ENCODE measurements around the gene XPA.
"Not testable (repeated sequence)": the region's sequence is repeated elsewhere in the genome, so short reads cannot be mapped to it uniquely, and the experiment has no call there.

The XPA gene

GRCh38 chr9:97703437-97704344 lies 6.6 kb upstream of the XPA start:
- DNase-seq: no peak

- DNase-seq: not testable (repeated sequence)
Observed at GRCh38 chr9:97699824-97700223, 2.7 kb upstream of the XPA start.

- not testable (repeated sequence) for DNase-seq
Observed at GRCh38 chr9:97699281-97699680, 2.1 kb upstream of the XPA start.

GRCh38 chr9:97698865-97699264 lies 1.7 kb upstream of the XPA start:
- DNase-seq: no peak

- no peak for DNase-seq
Observed at GRCh38 chr9:97697837-97698236, 697 bp upstream of the XPA start.

GRCh38 chr9:97695995-97696802 lies 941 bp downstream of the XPA start:
- DNase-seq: no peak

GRCh38 chr9:97695390-97695789 lies 1.8 kb downstream of the XPA start:
- DNase-seq: no peak

GRCh38 chr9:97694769-97695168 lies 2.4 kb downstream of the XPA start:
- DNase-seq: no peak

- no peak for DNase-seq
Observed at GRCh38 chr9:97689401-97690180, 7.5 kb downstream of the XPA start.

- no peak for DNase-seq
Observed at GRCh38 chr9:97688654-97689053, 8.5 kb downstream of the XPA start.

- DNase-seq: no peak
Observed at GRCh38 chr9:97682242-97682641, 14.9 kb downstream of the XPA start.

GRCh38 chr9:97675655-97676054 lies 21.5 kb downstream of the XPA start:
- DNase-seq: no peak

GRCh38 chr9:97673922-97674321 lies 23.2 kb downstream of the XPA start:
- no peak for DNase-seq

GRCh38 chr9:97672403-97672802 lies 24.7 kb downstream of the XPA start:
- no peak for DNase-seq

GRCh38 chr9:97670586-97670985 lies 26.6 kb downstream of the XPA start:
- no peak for DNase-seq

- no peak for DNase-seq
Observed at GRCh38 chr9:97668485-97668884, 28.7 kb downstream of the XPA start.

- no peak for DNase-seq
Observed at GRCh38 chr9:97666907-97667686, 30.0 kb downstream of the XPA start.

GRCh38 chr9:97665742-97666141 lies 31.4 kb downstream of the XPA start:
- DNase-seq: no peak

GRCh38 chr9:97660847-97661246 lies 36.3 kb downstream of the XPA start:
- no peak for DNase-seq

GRCh38 chr9:97660340-97660739 lies 36.8 kb downstream of the XPA start:
- DNase-seq: no peak

GRCh38 chr9:97659771-97660170 lies 37.4 kb downstream of the XPA start:
- DNase-seq: no peak

- no peak for DNase-seq
Observed at GRCh38 chr9:97658707-97659106, 38.4 kb downstream of the XPA start.

Data from NCI-H1048 (cell line).